GM15510 (cell line): ENCODE results near the gene CYP4F22.

Experiments used
- POLR2A ChIP-seq: IDR thresholded peaks from 3 replicates; pipeline ENCODE4 v1.6.1; 2011; ENCODE audit warnings: borderline replicate concordance; ENCODE audit not compliant: insufficient read length; ENCODE audit errors: extremely low read depth

CYP4F22 gene

DNA sequence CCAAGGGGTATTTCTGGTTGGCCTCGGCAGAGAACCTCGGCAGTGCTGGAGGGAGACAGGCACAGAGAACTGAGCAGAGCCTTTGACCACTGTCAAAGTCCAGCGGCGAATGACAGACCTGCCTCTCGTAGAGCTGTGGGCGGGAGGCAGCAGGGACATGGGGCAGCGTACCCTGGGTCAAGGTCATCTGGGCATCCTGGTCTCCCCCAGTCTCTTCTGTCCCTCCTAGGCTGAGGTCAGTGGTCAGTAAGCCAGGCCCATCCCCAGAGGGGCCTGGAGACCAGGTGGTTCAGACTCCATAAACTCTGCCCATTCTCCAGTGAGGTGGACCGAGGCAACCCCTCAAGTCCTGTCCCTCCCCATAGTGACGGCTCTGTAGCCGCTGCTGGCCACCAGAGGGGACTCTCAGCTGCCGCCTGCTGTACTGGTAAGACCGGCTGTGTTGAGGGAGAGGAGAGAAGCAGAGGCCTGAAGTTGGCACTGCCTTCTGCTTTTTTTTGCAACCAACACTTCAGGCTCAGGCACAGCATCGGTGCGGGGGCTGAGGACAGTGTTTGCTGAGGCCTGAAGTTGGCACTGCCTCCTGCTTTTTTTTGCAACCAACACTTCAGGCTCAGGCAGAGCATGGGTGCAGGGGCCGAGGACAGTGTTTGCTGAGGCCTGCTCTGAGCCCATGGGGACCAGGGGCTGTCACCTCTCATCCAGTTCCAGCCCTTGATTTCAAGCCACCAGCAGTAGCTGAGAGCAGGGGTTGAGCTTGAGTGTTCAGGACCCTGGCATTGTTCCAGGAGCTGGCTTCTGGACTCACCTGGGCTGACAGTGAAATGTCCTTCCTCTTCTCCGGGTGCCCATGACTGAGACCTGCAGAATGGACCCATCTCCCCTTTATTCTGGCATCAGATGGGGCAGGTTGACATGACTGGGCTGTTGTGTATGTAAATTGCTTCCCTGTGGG is 28.7 kb upstream of the CYP4F22 start, which contains the start of gene PGLYRP2:
Gene PGLYRP2 (minus strand): TSS at position 111 of the 955 bp plus-strand sequence. CDS start 130 bp downstream, outside the sequence.
- TF ChIP-seq POLR2A, result no peak

DNA sequence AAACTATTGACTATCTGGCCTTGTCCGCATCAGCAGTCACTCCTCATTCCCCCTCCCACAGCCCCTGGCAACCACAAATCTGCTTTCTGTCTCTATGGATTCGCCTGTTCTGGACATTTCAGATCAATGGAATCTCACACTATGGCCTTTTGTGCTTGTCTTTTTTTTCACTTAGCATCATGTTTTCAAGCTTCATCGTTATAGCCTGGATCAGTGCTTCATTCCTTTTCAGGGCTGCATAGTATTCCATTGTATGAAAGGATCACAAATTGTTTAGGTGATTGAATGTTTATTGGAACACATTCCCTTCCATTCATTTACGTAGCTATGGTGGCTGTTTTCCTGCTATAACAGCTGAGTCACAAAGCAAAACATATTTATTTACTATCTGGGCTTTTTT is 21.3 kb upstream of the CYP4F22 start:
- TF ChIP-seq POLR2A, result no peak

DNA sequence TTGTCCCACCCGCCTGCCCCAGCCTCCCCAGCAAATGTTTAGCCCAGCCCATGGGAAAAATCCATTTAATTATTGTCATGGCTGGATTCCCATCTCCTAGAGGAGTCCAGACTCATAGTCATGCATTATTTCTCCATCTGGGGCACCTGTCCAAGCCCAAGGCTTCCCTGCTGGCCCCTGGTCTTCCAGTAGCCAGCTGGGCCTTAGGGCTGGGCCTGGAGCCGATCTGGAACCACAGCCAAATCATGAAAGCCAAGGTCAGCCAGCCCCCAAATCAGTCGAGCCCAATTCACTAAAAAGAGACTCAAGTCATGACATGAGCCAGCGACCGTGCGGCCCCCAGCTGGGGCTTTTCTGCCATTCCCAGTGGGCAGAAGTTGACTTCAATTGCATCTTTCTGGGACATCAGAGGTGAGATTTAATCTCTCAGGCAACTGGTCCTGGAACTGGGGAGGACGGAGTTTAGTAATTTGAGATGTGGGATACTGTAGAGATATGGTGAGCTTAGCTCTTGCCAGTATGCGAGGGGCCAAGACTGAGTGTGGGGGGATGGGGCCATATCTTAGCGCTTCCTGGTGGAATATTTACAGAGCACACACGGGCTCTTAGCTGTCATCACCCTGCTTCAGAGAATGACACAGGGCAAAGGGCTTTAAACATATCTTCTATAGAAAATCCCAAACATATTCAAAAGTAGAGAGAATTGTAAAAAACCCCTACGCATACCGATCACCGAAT is 19.7 kb upstream of the CYP4F22 start:
- TF ChIP-seq POLR2A, result no peak

DNA sequence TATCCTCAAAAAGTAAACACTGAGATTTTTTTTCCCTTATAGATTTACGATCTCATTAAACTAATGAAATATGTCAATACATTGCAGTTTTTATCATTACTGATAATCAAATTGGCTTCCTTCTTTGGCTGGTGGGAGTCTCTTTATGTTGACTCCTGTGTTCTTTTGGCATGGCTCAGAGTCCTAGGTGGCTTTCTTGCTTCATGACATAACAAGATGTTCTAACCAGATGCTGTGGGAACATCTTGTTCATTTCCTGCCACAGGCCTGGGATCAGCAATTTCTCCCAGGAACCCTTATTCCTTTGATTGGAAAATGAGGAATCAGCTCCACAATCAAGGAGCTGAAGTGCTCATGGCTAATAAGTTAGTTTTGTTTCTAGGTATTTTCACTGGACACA is 13.2 kb upstream of the CYP4F22 start:
- TF ChIP-seq POLR2A, result no peak

DNA sequence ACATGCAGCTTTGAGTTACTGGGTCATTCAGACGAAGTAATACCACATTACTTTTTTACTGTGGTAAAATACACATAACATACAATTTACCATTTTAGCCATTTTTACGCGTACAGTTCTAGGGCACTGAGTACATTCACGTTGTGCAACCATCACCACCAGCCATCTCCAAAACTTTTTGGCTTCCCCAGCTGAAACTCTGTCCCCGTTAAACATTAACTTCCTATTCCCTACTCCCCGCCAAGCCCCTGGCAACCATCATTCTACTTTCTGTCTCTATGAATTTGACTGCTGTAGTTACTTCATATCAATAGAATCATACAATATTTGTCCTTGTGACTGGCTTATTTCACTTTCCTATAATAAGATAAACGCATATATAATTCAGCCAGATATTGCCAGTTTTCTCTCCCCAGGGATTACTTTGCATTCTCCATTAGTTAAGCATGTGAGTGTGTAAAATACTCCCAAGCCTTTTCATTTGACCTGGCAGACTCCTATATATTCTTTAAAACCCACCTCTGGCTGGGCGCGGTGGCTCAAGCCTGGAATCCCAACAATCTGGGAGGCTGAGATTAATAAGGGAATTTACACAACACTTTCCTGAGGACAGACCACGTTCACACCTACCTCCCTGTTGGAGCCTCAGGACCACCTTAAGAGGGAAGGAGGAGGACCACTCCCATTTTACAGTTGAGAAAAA is 10.0 kb upstream of the CYP4F22 start:
- TF ChIP-seq POLR2A, result no peak

DNA sequence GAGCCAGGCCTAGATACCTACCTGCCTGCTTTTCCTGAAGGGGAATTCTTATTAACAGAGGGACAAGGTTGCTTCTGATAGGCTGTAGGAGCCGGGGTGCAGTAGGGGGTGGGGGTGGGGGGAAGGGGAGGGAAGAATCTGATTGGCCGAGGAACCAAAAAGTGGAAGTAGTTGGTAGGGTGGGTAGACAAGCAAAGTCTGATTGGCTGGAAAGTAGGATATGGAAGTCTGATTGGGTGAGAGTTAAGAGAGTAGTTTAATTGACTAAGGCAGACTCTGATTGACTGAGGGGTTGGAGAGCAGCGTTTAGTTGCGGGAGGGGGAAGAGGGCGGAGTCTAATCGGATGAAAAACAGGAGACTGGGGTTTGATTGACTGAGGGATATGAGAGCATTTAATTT is 9.4 kb upstream of the CYP4F22 start:
- no peak for TF ChIP-seq POLR2A

DNA sequence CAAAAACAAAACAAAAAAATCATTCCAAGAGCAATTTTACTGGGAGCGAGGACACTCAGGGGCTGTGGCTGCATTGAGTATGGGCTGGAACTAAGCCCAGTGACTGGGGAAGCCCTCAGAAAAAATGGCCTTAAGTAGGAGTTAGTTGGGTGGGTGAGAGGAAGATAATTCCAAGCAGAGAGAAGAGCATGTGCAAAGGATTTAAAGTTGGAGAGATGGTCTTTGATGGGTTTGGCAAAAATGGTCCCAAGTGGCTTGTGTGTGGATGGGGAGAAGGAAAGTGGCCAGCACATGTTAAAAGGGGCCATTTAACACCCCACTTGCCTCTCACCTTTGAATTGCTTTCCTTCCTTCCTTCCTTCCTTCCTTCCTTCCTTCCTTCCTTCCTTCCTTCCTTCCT is 6.7 kb upstream of the CYP4F22 start:
- no peak for TF ChIP-seq POLR2A

DNA sequence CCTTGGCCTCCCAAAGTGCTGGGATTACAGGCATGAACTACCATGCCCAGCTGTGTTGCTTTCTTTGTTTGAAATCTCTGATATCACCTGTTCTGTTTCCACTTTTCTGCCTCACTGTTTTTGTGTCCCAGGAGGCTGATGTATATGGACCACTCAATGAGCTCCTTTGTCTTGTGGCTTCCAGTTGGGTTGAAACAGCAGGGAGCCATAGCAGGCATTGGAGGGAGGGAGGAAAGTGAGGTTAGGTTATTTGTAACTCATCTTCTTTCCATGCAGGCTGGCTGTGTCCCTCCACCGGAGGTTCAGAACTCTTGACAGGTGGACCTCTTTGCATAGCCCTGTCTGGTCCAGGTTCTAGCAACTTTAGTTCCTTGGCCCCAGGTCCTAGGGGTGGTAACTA is 6.1 kb upstream of the CYP4F22 start:
- TF ChIP-seq POLR2A, result no peak

DNA sequence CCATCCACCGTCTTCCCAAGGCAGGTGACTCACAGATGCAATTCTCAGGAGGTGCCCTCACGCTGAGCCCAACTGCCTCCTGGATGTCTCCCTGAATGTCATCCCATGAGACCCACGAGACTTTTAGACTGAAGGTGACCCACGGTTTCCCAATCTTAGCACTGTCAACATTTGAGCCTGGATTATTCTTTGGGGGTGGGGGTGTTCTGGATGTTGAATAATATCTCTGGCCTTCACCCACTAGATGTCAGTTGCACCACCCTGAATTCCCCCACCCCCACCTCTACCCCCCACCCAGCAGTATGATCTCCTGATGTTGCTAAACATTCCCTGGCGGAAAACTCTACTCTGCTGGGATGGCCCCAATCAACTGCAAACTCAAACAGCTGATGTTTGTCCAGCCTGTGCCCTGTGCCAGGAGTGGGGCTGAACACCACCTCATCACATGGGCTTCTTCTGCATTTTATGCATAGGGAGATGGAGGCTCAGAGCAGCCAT is 2.2 kb upstream of the CYP4F22 start:
- TF ChIP-seq POLR2A, result no peak

DNA sequence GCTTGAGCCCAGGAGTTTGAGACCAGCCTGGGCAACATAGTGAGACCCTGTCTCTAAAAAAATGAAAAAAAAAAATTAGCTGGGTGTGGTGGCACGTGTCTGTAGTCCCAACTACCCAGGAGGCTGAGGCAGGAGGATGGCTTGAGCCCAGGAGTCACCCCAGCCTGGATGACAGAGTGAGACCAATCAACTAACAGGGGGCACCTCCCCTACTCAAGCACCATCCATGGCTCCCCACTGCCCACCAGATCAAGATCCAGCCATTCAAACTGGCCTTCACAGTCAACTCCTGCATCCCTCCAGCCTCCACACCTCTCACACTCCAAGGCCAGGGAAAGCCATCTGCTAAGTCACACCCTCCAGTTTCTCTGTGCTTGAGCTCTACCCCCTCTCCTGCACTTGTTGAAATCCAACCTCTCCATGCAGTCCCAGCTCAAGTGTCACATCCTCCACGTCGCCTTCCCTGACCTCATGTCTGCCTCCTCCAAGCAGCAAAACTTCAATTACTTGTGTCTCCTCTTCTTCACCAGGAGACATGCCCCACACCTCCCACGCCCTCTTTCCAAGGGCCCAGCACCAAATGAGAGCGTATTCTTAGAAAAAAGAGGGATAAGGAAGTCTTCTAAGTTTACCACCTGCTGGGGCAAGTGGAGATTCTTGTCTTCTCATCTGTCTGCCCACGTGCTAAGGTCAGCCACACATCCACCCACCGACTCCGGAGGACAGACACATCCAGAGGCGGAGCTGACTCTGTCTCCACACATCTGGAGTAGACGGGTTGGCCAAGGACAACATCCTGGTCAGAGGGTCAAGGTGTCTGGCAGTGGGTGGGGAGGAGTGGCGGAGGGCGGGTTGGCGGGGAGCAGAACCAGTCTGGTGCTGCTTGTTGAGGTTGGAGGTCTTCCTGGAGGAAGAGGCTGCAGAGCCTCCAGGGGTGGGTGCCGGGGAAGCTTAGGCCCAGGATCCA is 974 bp upstream of the CYP4F22 start:
- TF ChIP-seq POLR2A, result no peak

DNA sequence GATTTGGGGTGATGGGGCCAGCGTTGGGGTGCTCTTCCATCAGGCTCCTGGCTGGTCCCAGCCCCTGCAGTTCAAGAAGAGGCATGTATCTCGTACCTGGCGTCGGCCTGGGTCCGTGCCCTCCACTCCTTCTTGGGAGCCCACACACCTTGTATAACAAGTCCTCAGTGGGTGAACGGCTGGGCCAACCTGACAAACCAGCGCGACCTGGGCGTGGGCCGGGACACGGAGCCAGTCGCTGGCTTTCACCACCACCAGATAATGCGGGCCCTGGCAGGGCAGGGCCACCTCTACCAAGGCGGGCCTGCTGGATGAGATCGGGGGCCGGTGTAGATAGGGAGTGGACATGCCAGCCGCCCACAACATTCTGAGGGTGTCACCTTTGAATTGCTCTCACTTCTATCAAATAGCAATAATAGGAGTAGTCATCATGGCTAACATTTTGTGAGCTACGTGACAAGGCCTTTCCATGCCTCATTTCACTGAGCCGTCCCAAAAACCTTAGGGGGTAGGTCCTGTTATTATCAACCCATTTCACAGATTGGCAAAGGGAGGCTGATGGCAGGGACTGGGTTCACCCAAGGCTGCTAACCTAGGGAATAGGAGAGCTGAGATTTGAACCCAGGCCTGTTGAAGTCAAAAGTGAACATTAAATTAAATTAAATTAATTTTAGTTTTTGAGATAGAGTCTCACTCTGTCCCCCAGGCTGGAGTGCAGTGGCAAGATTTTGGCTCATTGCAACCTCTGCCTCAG is 3.5 kb downstream of the CYP4F22 start:
- TF ChIP-seq POLR2A, result no peak

DNA sequence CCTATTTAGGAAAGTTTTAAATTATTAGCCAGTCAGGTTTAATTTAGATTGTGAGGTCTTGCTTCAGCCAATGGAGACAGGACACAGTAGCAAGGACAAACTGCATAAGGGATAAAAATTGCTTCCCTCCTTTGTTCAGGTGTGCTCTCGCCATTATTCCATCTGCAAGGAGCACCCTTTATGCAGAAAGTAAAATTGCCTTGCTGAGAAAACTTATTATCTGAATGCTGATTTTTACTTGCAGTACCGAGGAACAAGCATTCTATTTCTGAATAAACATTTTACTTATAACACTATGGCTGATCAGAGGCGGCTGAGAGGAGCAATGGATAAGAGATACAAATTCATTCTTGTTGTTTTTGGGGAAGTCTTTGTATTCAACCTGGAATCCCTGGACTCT is 8.0 kb downstream of the CYP4F22 start:
- TF ChIP-seq POLR2A, result no peak

DNA sequence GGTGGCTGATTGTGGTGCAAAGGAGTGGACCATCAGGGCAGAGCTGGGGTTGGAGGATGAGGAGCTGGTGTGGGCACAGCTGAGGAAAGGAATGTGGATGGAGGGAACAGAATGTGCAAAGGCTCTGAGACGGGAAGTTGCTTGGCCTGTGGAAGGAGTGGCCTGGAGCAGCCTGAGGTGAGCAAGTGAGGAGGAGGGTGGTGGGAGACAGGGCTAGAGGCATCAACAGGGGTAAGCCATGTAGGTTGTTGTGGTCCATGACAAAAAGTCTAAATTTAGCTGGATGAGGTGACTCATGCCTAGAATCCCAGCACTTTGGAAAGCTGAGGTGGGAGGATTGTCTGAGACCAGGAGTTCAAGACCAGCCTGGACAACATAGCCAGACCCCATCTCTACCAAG is 9.5 kb downstream of the CYP4F22 start:
- TF ChIP-seq POLR2A, result no peak
